IPS-18c (cell line): ENCODE data around the gene CYP27B1.

Source experiments
- H3K4me3 ChIP-seq: 2 replicates; pipeline ENCODE4 v1.7.0; 2013; ENCODE audit warnings: low read depth, mild to moderate bottlenecking, low read length, moderate library complexity; ENCODE audit not compliant: insufficient read depth
- H3K9me3 ChIP-seq: one replicate; pipeline ENCODE4 v1.6.1; 2013; ENCODE audit warnings: mild to moderate bottlenecking, low read length, moderate library complexity; ENCODE audit not compliant: control insufficient read depth, insufficient read depth

The CYP27B1 gene

GRCh38 chr12:57744777-57745484 is 21.9 kb downstream of the CYP27B1 start, which contains the start of gene TSPAN31:
Gene TSPAN31 (plus strand): TSS chr12:57745039. CDS start chr12:57745155, 116 bp downstream.
- peak within 1 kb of the TSS; percentile 68 for H3K4me3 ChIP-seq
- H3K9me3 ChIP-seq, result no peaks in the 10 kb centered on the region

DNA sequence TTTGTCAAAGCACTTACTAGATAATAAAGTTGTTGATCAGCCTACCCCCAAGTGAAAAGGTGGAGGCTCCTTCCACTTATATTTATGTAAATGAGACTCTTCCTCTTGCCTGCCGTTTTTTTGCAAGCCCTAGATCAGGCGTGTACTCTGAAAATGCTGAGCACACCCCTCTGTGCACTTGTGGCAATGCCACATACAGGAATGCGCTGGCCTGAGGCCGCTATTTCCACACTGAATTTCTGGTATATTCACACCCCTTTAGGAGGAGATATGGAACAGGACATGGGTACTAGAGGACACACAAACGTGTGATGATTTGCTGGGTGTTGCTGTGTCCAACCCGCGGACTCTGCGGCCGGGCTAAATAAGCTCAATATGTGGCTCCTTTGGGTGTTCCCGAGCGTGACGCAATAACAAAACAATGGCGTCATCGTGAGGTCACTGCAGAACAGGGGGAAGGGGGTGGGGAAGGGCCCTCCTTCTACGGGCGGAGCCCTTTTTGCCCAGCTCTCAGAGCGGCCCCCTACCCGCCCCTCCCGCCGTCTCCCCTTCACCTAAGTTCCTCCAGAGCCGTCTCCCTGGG is 22.6 kb downstream of the CYP27B1 start:
- Histone ChIP-seq H3K9me3 (no peaks in the 10 kb centered on the region), H3K4me3 (peak overlapping the region; percentile 68; the same call in 1 of the 2 replicates)

DNA sequence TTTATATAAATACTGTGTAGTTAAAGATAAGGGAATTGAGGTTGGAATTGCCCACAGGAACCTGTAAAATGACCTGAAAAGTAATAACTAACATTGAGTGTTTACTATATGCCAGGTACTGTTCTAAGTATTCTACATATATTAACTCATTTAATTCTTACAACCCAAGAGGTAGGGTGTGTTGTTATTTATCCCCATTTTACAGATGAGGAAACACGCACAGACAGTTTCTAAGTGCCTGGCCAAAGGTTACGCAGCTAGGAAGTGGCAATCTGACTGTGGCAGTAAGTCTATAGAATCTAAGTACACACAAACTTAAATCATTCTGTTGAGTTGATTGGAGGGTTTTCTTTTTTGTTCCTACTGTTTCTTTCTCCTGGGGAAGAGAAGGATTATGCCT is 23.1 kb downstream of the CYP27B1 start:
- Histone ChIP-seq H3K4me3 (no peak overlapping the region), H3K9me3 (no peaks in the 10 kb centered on the region)

DNA sequence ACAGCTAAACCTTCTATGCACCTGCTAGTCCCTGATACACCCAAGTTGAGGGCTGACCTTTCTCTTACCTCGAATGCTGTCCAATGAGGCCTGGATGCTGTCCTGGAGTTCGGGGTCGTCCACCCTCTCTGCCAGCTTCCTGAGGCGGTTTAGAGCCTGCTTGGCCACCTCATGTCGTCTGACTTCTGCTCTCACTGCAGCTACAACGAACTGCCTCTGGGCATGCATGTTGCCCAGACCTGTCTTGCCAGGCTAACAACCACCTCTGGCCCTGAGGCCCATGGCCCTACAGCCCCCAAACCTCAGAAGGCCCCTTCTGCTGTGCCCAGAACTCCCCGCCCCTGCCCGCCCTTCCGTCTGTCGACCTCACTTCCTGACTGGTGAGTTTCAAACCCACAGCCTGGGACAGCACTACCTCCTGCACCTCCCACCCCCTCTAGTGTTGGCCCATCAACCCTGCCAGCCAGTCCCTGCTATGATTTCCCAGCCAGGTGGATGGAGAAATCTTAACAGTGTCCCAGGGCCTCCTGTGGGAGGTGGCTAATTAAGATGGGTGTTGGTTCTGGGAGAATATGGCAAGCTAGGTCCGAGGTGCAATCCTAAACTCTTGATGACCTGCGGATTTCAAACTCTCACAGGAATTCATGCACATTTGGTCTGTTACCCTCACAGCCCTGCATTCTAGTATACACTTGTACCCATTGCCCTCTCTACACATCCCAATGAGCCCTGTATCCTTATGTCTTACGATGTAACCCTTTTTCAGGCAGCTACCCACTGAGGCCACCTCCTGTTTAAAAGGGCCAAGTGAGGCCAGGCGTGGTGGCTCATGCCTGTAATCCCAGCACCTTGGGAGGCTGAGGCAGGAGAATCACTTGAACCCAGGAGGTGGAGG is 24.8 kb downstream of the CYP27B1 start:
- Histone ChIP-seq H3K9me3 (no peaks in the 10 kb centered on the region), H3K4me3 (no peak overlapping the region)

DNA sequence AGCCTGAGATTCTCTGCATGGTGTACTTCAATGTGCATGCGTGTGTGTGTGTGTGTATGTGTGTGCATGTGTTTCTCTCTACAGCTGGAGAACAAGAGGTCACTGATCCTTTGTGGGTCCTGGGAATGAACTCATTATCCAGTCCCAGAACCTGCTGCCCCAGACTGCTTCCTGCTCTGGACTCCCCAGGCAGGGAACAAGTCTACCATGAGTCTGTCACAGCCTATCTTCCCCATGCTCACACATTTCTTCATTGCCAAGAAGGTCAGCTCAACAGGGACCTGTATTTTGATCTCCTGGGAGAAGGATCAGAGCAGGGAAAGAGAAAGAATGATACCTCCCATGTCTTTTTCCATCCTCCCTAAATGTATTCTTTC is 25.5 kb downstream of the CYP27B1 start:
- Histone ChIP-seq H3K9me3 (no peaks in the 10 kb centered on the region), H3K4me3 (no peak overlapping the region)

- Histone ChIP-seq H3K9me3 (no peaks in the 10 kb centered on the region), H3K4me3 (no peak overlapping the region)
Measured at GRCh38 chr12:57740656-57741412, 26.0 kb downstream of the CYP27B1 start.

GRCh38 chr12:57739914-57740538 is 26.9 kb downstream of the CYP27B1 start:
- no peaks in the 10 kb centered on the region for H3K9me3 ChIP-seq

DNA sequence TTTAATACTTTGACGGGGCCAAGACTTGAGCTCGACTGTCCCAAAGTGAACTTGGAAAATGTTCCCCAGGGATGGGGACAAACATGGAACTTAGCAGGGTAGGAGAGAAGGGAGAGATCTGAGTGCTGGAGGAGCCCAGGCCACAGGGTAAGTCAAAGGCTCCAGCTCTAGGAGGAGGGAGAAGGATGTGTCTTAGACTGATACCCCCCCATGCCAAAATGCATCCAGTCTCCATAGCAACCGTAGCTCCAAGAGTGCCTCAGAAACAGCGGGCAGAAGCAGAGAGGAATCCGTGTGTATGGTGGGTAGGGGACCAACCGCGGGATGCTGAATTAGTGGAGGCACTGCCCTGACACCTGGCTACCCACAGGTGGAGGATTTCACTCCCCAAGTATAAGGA is 27.5 kb downstream of the CYP27B1 start:
- no peak overlapping the region for H3K4me3 ChIP-seq
- H3K9me3 ChIP-seq, result no peaks in the 10 kb centered on the region

More at GRCh38 chr12:57739914-57740538, 26.9 kb downstream of the CYP27B1 start:
- H3K4me3 ChIP-seq, result no peak overlapping the region

- no peaks in the 10 kb centered on the region for H3K9me3 ChIP-seq
- peak within 1 kb of the TSS; percentile 53 for H3K4me3 ChIP-seq
Measured at GRCh38 chr12:57738661-57739237, 28.1 kb downstream of the CYP27B1 start, which contains the start of gene AGAP2. Gene AGAP2 (minus strand): TSS chr12:57738742. CDS start chr12:57738246, 496 bp downstream.

- peak overlapping the region; percentile 53 for H3K4me3 ChIP-seq
- no peaks in the 10 kb centered on the region for H3K9me3 ChIP-seq
Measured at GRCh38 chr12:57737467-57738460, 29.1 kb downstream of the CYP27B1 start.

- Histone ChIP-seq H3K9me3 (no peaks in the 10 kb centered on the region), H3K4me3 (peak overlapping the region; percentile 53)
Measured at GRCh38 chr12:57736741-57737466, 30.0 kb downstream of the CYP27B1 start.

- H3K4me3 ChIP-seq, result peak overlapping the region; percentile 53
- H3K9me3 ChIP-seq, result no peaks in the 10 kb centered on the region
Measured at GRCh38 chr12:57735952-57736740, 30.7 kb downstream of the CYP27B1 start.

DNA sequence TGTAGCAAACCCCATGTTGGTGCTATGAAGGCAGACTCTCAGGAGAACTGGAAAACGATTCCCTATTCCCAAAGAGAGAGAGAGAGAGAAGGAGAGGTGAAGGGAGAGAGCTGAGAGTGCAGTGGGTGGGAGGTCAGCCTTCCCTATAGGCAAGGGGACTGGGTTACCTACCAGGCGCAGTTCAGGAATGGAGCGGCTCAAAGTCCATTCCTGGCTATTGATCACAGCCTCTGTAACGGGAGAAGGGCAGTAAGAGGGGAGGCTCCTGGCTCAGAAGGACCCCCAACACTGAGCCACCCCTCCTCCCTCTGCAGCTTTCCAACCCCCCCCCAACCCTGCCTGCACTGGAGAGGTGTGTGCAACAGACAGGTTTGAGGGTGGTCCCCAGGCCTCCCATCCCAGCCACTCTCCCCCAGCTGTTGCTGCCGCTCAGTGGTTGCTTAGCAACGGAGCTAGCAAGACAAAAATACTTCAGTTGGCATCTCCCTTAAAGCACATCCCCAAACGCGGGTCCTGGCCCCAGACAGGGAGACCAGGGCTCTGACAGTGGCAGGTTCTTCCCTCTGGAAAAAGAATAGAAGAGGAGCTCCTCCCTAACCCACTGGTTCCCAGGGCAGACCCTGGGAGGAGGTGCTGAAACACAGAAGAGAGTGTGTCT is 31.6 kb downstream of the CYP27B1 start:
- H3K9me3 ChIP-seq, result no peaks in the 10 kb centered on the region
- H3K4me3 ChIP-seq, result no peak overlapping the region

- H3K9me3 ChIP-seq, result no peaks in the 10 kb centered on the region
- H3K4me3 ChIP-seq, result no peak overlapping the region
Measured at GRCh38 chr12:57734591-57734990, 32.3 kb downstream of the CYP27B1 start.
